VCaP (cell line): ENCODE measurements around the gene PARD6B.
A peak's percentile ranks its signal among the peaks of the same experiment; 100 is the strongest.

Experiments
- H3K27ac ChIP-seq: fragments of 450-650 bp; 2 replicates; pipeline ENCODE4 v1.5.1; 2017
- CTCF ChIP-seq: fragments of 450-650 bp; conservative IDR thresholded peaks from 2 replicates; pipeline ENCODE4 v1.5.1; 2017; ENCODE audit warnings: mild to moderate bottlenecking, moderate library complexity

The PARD6B gene

GRCh38 chr20:50783390-50783789, 52.0 kb downstream of the PARD6B start:
- H3K27ac ChIP-seq, result no peak overlapping the region
- TF ChIP-seq CTCF, result no peak

GRCh38 chr20:50783903-50784302, 52.5 kb downstream of the PARD6B start:
- no peak for TF ChIP-seq CTCF
- H3K27ac ChIP-seq, result no peak overlapping the region

- no peak for TF ChIP-seq CTCF
- H3K27ac ChIP-seq, result no peak overlapping the region
These were observed 53.1 kb downstream of the PARD6B start for GRCh38 chr20:50784464-50784863.

GRCh38 chr20:50786703-50787102, 55.3 kb downstream of the PARD6B start:
- no peak for TF ChIP-seq CTCF
- no peak overlapping the region for H3K27ac ChIP-seq

GRCh38 chr20:50787181-50787580, 55.8 kb downstream of the PARD6B start:
- no peak overlapping the region for H3K27ac ChIP-seq
- TF ChIP-seq CTCF, result no peak

GRCh38 chr20:50788045-50788991, 56.9 kb downstream of the PARD6B start:
- H3K27ac ChIP-seq, result no peak overlapping the region
- peak; percentile 77 for TF ChIP-seq CTCF

- H3K27ac ChIP-seq, result peak overlapping the region; percentile 82
- no peak for TF ChIP-seq CTCF
These were observed 58.7 kb downstream of the PARD6B start for GRCh38 chr20:50789968-50790650.
